ENCODE data around the gene STN1.

The STN1 gene

DNA sequence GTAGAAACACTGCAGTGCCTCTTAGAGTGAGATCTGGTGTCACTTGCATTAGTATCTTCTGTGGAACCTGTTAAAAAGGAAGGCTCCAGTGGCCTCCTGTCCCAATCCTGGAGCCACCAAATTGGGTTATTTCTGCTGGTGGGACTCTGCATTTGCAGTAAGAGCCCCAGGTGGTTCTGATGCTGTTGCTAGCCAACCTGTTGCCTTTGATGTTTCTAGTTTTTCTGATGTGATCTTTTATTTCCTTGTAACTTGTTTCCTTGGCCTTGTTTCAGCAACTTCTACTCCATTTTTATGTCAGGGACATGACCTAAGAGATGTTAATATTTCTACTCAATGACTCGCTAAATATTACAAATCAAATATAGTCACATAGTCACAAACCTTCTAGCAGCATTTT, 12.5 kb upstream of the STN1 start:
- TF ChIP-seq, protein P1, sequence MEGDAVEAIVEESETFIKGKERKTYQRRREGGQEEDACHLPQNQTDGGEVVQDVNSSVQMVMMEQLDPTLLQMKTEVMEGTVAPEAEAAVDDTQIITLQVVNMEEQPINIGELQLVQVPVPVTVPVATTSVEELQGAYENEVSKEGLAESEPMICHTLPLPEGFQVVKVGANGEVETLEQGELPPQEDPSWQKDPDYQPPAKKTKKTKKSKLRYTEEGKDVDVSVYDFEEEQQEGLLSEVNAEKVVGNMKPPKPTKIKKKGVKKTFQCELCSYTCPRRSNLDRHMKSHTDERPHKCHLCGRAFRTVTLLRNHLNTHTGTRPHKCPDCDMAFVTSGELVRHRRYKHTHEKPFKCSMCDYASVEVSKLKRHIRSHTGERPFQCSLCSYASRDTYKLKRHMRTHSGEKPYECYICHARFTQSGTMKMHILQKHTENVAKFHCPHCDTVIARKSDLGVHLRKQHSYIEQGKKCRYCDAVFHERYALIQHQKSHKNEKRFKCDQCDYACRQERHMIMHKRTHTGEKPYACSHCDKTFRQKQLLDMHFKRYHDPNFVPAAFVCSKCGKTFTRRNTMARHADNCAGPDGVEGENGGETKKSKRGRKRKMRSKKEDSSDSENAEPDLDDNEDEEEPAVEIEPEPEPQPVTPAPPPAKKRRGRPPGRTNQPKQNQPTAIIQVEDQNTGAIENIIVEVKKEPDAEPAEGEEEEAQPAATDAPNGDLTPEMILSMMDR (conservative IDR thresholded peaks at IDR 0.05; ENCODE audit: low read depth, low read length): no peak
- no peak for DNase-seq (ENCODE audit: low read depth)
- H3K4me3 ChIP-seq (ENCODE audit: low read depth, low read length): no peak overlapping the region

DNA sequence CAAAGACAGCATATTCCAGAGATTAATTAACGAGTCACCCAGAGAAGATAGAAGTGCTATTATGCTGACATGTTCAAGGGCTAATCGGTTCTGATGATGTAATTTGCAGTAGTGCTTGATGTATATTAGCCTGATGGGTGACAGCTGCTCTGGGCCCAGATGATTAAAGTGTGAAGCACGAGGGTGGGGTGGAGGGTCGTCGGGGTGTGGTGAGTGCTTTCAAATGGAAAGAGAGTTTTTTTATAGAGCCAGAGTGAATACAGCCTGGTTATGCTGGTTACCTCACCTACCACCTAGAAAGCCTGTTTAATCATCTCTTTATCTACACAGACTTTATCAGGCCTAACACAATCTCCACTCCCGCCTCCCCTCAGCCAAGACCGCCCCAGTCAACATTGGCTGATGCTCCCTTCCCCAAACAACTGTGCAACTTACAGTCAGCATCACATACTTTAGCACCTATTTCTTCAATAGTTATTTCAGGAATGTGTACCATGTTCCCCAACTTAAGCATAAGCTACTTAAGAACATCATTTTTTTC, 11.5 kb upstream of the STN1 start:
- no peak overlapping the region for H3K4me3 ChIP-seq (ENCODE audit: low read depth, low read length)
- DNase-seq (ENCODE audit: low read depth): peak; percentile 73
- TF ChIP-seq, protein P1 (conservative IDR thresholded peaks at IDR 0.05; ENCODE audit: low read depth, low read length): no peak

DNA sequence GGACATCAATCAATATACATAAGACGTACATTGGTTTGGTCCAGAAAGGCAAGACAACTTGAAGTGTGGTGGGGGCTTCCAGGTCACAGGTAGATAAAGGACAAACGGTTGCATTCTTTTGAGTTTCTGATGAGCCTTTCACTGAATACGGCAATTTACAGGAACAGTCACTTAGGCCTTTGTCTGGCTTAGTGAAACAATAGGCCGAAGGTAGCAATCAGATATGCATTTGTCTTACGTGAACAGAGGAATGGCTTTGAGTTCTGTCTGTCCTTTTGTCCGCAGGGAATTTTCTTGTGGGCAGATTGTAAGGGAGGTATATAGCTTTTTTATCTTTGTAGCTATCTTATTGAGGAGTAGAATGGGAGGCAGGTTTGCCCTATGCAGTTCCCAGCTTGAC, 10.8 kb upstream of the STN1 start:
- H3K4me3 ChIP-seq (ENCODE audit: low read depth, low read length): no peak overlapping the region
- DNase-seq (ENCODE audit: low read depth): no peak
- TF ChIP-seq, protein P1 (conservative IDR thresholded peaks at IDR 0.05; ENCODE audit: low read depth, low read length): no peak

DNA sequence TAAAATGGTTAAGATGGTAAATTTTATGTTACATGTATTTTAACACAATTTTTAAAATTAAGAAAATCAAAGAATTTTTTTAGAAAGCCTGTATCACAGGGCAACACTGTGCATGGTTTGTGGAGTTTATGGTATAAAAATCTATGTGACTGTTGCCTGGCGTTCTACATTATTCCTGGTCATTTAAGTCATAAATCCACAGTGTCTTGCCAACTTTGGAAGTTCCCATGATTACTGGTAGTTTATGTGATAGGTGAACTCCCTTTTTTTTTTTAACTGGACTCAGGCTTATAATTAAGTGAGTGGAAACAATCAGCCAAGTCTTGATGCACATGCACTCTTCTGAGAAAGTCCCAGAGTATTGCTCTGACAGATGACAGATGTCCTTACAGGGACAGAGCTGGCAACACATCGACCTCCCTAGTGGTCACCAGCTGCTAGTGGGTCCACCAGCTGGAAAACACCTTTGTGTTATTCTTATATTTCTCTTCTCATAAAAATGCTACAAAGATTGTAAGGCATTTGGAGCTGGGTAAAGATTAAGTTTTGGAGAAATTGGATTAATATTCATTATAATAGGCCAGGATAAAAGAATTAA, 8.8 kb upstream of the STN1 start:
- no peak for DNase-seq (ENCODE audit: low read depth)
- no peak overlapping the region for H3K4me3 ChIP-seq (ENCODE audit: low read depth, low read length)

DNA sequence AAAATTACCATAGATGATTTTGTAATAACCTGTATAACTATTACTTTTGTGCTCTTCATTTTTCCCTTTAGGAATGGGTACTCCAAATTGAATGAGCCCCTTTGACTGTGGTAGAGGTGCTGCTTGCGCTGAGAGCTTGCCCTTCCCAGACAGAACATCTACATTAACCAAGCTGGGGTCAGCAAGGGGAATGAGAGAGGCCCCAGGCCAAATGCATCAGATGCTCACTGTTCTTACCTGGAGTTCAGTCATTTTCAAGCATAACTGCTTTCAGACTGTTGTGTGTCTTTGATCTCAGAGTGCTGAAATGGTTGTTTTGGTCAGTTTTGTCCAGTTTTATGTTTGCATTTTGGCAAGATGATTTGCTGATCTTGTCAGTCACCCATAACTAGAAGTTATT, 7.6 kb upstream of the STN1 start:
- TF ChIP-seq, protein P1 (conservative IDR thresholded peaks at IDR 0.05; ENCODE audit: low read depth, low read length): no peak
- no peak for DNase-seq (ENCODE audit: low read depth)
- no peak overlapping the region for H3K4me3 ChIP-seq (ENCODE audit: low read depth, low read length)

More for the DNA sequence above, 8.8 kb upstream of the STN1 start:
- TF ChIP-seq, protein P1 (conservative IDR thresholded peaks at IDR 0.05; ENCODE audit: low read depth, low read length): no peak

DNA sequence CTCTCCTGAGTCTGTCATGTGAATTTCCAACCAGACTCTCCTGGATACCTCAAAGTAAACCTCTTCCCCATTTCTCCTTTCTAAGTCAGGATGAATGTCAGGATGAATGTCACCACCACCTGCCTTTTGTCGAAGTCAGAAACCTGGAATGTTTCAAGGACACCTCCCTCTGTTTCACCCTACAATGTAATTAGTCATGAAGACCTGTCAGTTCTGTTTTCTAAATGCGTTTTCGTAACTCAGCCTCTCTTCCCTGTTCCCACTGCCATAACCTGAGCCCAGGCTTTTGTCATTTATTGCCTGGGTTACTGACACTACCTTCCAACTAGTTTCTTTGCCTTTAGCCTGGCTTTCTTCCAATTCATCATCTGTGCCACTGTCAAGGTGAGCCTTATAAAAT, 5.5 kb upstream of the STN1 start:
- H3K4me3 ChIP-seq (ENCODE audit: low read depth, low read length): no peak overlapping the region
- TF ChIP-seq, protein P1 (conservative IDR thresholded peaks at IDR 0.05; ENCODE audit: low read depth, low read length): no peak
- no peak for DNase-seq (ENCODE audit: low read depth)

DNA sequence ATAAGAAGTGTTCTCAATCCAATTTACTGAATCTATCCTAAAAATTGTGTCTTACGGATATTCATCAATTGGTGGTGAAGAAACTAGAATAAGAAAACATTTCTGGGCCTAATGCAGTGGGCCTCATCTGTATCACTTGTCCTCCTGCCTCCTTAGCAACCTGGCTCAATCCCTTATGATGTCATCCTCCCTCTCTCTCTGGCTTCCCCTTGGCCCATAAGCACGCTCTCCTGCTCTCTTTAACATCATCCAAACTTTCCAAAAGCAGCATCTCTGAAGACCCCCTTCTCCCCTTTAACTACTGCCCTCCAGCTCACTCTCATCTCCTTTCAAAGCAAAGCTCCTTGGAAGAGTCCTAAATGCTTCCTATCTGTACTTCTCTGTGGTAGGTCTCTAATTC, 4.7 kb upstream of the STN1 start:
- TF ChIP-seq, protein P1 (conservative IDR thresholded peaks at IDR 0.05; ENCODE audit: low read depth, low read length): no peak
- H3K4me3 ChIP-seq (ENCODE audit: low read depth, low read length): no peak overlapping the region
- no peak for DNase-seq (ENCODE audit: low read depth)
